Measurements from ENCODE around the gene PLCB4.
A peak's percentile ranks its signal among the peaks of the same experiment; 100 is the strongest.

Gene PLCB4

GRCh38 chr20:9148291-9148690, 79.4 kb downstream of the PLCB4 start:
- H2BK12ac ChIP-seq (ENCODE audit: low read length in 2 of 2) = no peak overlapping the region
- H3K4me3 ChIP-seq (ENCODE audit: insufficient read depth in 1 of 2, low read depth in 1 of 2, low read length in 2 of 2) = no peak overlapping the region
- H3K4me2 ChIP-seq (ENCODE audit: low read length, poor library complexity, severe bottlenecking) = no peak overlapping the region
- peak overlapping the region; percentile 68 for H3K27ac ChIP-seq (ENCODE audit: low read length, poor library complexity, severe bottlenecking)
- no peak overlapping the region for H3K9ac ChIP-seq (ENCODE audit: low read length)
- peaks cover 0 to 8% of the 10 kb centered on the region in 2 experiments for H3K36me3 ChIP-seq (ENCODE audit: control insufficient read depth in 1 of 2, insufficient read depth in 2 of 2, low read depth in 1 of 2, low read length in 2 of 2)
- H3K14ac ChIP-seq (ENCODE audit: low read length in 2 of 2) = no peak overlapping the region
- H3K4ac ChIP-seq (ENCODE audit: low read depth in 1 of 2, low read length in 2 of 2) = no peak overlapping the region
- peaks cover 11% of the 10 kb centered on the region for H3K79me1 ChIP-seq (replicated peaks; ENCODE audit: low read length, poor library complexity, severe bottlenecking)
- H3K4me1 ChIP-seq (ENCODE audit: control insufficient read depth, insufficient read depth, low read depth, low read length) = peaks cover 6% of the 10 kb centered on the region
- H2AK5ac ChIP-seq (ENCODE audit: low read length, severe bottlenecking) = no peak overlapping the region
- no peak overlapping the region for H2BK15ac ChIP-seq (ENCODE audit: low read depth, poor library complexity, severe bottlenecking)
- no peak overlapping the region for H3K23ac ChIP-seq (ENCODE audit: low read length in 2 of 2)
- H3K18ac ChIP-seq (ENCODE audit: low read depth in 1 of 2, low read length in 2 of 2) = no peak overlapping the region
- no peak overlapping the region for H4K8ac ChIP-seq (ENCODE audit: low read length)
- no peak overlapping the region for H2AFZ ChIP-seq (ENCODE audit: low read depth, low read length)
- no peak overlapping the region for H2BK5ac ChIP-seq (ENCODE audit: low read depth, low read length, poor library complexity, severe bottlenecking)
- 100% methylated on average over 1 of the region's 3 CpGs for WGBS
- no peak overlapping the region for H2BK120ac ChIP-seq (ENCODE audit: low read depth, low read length)
- no peak overlapping the region for H4K91ac ChIP-seq (ENCODE audit: low read length)
- H3K27me3 ChIP-seq (ENCODE audit: control insufficient read depth in 1 of 2, insufficient read depth in 1 of 2, low read length in 2 of 2) = no peaks in the 10 kb centered on the region
- no peak for DNase-seq
- H3K9me3 ChIP-seq (ENCODE audit: control insufficient read depth, low read length) = no peaks in the 10 kb centered on the region

GRCh38 chr20:9149087-9149486, 80.2 kb downstream of the PLCB4 start:
- Histone ChIP-seq H3K9me3 (ENCODE audit: control insufficient read depth, low read length) (no peaks in the 10 kb centered on the region), H3K4me3 (ENCODE audit: insufficient read depth in 1 of 2, low read depth in 1 of 2, low read length in 2 of 2) (no peak overlapping the region)
- 95% methylated on average over 3 of the region's 3 CpGs for WGBS

GRCh38 chr20:9149796-9150195, 80.9 kb downstream of the PLCB4 start:
- H3K36me3 ChIP-seq (ENCODE audit: control insufficient read depth in 1 of 2, insufficient read depth in 2 of 2, low read depth in 1 of 2, low read length in 2 of 2) = peaks cover 0 to 8% of the 10 kb centered on the region in 2 experiments
- peaks cover 14% of the 10 kb centered on the region for H3K79me1 ChIP-seq (replicated peaks; ENCODE audit: low read length, poor library complexity, severe bottlenecking)
- H3K18ac ChIP-seq (ENCODE audit: low read depth in 1 of 2, low read length in 2 of 2) = no peak overlapping the region
- H3K4me2 ChIP-seq (ENCODE audit: low read length, poor library complexity, severe bottlenecking) = no peak overlapping the region
- H3K4me1 ChIP-seq (ENCODE audit: control insufficient read depth, insufficient read depth, low read depth, low read length) = peaks cover 6% of the 10 kb centered on the region
- no peak overlapping the region for H3K4ac ChIP-seq (ENCODE audit: low read depth in 1 of 2, low read length in 2 of 2)
- 86% methylated on average over 4 of the region's 4 CpGs for WGBS
- H2AK5ac ChIP-seq (ENCODE audit: low read length, severe bottlenecking) = no peak overlapping the region
- no peak overlapping the region for H2BK120ac ChIP-seq (ENCODE audit: low read depth, low read length)
- H3K14ac ChIP-seq (ENCODE audit: low read length in 2 of 2) = no peak overlapping the region
- H3K4me3 ChIP-seq (ENCODE audit: insufficient read depth in 1 of 2, low read depth in 1 of 2, low read length in 2 of 2) = no peak overlapping the region
- no peak overlapping the region for H4K91ac ChIP-seq (ENCODE audit: low read length)
- H3K27me3 ChIP-seq (ENCODE audit: control insufficient read depth in 1 of 2, insufficient read depth in 1 of 2, low read length in 2 of 2) = no peaks in the 10 kb centered on the region
- H2AFZ ChIP-seq (ENCODE audit: low read depth, low read length) = no peak overlapping the region
- H2BK15ac ChIP-seq (ENCODE audit: low read depth, poor library complexity, severe bottlenecking) = no peak overlapping the region
- H3K27ac ChIP-seq (ENCODE audit: low read length, poor library complexity, severe bottlenecking) = no peak overlapping the region
- no peak overlapping the region for H3K9ac ChIP-seq (ENCODE audit: low read length)
- DNase-seq = no peak
- H3K23ac ChIP-seq (ENCODE audit: low read length in 2 of 2) = no peak overlapping the region
- no peaks in the 10 kb centered on the region for H3K9me3 ChIP-seq (ENCODE audit: control insufficient read depth, low read length)
- no peak overlapping the region for H4K8ac ChIP-seq (ENCODE audit: low read length)
- H2BK5ac ChIP-seq (ENCODE audit: low read depth, low read length, poor library complexity, severe bottlenecking) = no peak overlapping the region
- no peak overlapping the region for H2BK12ac ChIP-seq (ENCODE audit: low read length in 2 of 2)

More at GRCh38 chr20:9149087-9149486, 80.2 kb downstream of the PLCB4 start:
- Histone ChIP-seq H3K27me3 (ENCODE audit: control insufficient read depth in 1 of 2, insufficient read depth in 1 of 2, low read length in 2 of 2) (no peaks in the 10 kb centered on the region), H3K4me1 (ENCODE audit: control insufficient read depth, insufficient read depth, low read depth, low read length) (peaks cover 6% of the 10 kb centered on the region), H3K4me2 (ENCODE audit: low read length, poor library complexity, severe bottlenecking) (no peak overlapping the region), H3K79me1 (replicated peaks; ENCODE audit: low read length, poor library complexity, severe bottlenecking) (peaks cover 13% of the 10 kb centered on the region), H2AFZ (ENCODE audit: low read depth, low read length) (no peak overlapping the region), H2AK5ac (ENCODE audit: low read length, severe bottlenecking) (peak overlapping the region; percentile 26), H2BK120ac (ENCODE audit: low read depth, low read length) (no peak overlapping the region), H4K91ac (ENCODE audit: low read length) (no peak overlapping the region), H3K23ac (ENCODE audit: low read length in 2 of 2) (no peak overlapping the region), H3K9ac (ENCODE audit: low read length) (no peak overlapping the region), H3K36me3 (ENCODE audit: control insufficient read depth in 1 of 2, insufficient read depth in 2 of 2, low read depth in 1 of 2, low read length in 2 of 2) (peaks cover 0 to 8% of the 10 kb centered on the region in 2 experiments), H2BK12ac (ENCODE audit: low read length in 2 of 2) (no peak overlapping the region), H4K8ac (ENCODE audit: low read length) (no peak overlapping the region), H3K14ac (ENCODE audit: low read length in 2 of 2) (no peak overlapping the region), H2BK15ac (ENCODE audit: low read depth, poor library complexity, severe bottlenecking) (no peak overlapping the region), H3K18ac (ENCODE audit: low read depth in 1 of 2, low read length in 2 of 2) (no peak overlapping the region), H3K27ac (ENCODE audit: low read length, poor library complexity, severe bottlenecking) (no peak overlapping the region), H2BK5ac (ENCODE audit: low read depth, low read length, poor library complexity, severe bottlenecking) (no peak overlapping the region), H3K4ac (ENCODE audit: low read depth in 1 of 2, low read length in 2 of 2) (no peak overlapping the region)
- no peak for DNase-seq

GRCh38 chr20:9150679-9151078, 81.8 kb downstream of the PLCB4 start:
- no peaks in the 10 kb centered on the region for H3K9me3 ChIP-seq (ENCODE audit: control insufficient read depth, low read length)
- H2BK15ac ChIP-seq (ENCODE audit: low read depth, poor library complexity, severe bottlenecking) = no peak overlapping the region
- no peak overlapping the region for H2AK5ac ChIP-seq (ENCODE audit: low read length, severe bottlenecking)
- no peak overlapping the region for H4K8ac ChIP-seq (ENCODE audit: low read length)
- peaks cover 0 to 8% of the 10 kb centered on the region in 2 experiments for H3K36me3 ChIP-seq (ENCODE audit: control insufficient read depth in 1 of 2, insufficient read depth in 2 of 2, low read depth in 1 of 2, low read length in 2 of 2)
- peaks cover 6% of the 10 kb centered on the region for H3K4me1 ChIP-seq (ENCODE audit: control insufficient read depth, insufficient read depth, low read depth, low read length)
- H3K4me3 ChIP-seq (ENCODE audit: insufficient read depth in 1 of 2, low read depth in 1 of 2, low read length in 2 of 2) = no peak overlapping the region
- no peak overlapping the region for H2AFZ ChIP-seq (ENCODE audit: low read depth, low read length)
- peaks cover 14% of the 10 kb centered on the region for H3K79me1 ChIP-seq (replicated peaks; ENCODE audit: low read length, poor library complexity, severe bottlenecking)
- no peak overlapping the region for H2BK12ac ChIP-seq (ENCODE audit: low read length in 2 of 2)
- H3K27ac ChIP-seq (ENCODE audit: low read length, poor library complexity, severe bottlenecking) = peak overlapping the region; percentile 18
- no peak overlapping the region for H3K4me2 ChIP-seq (ENCODE audit: low read length, poor library complexity, severe bottlenecking)
- H2BK5ac ChIP-seq (ENCODE audit: low read depth, low read length, poor library complexity, severe bottlenecking) = no peak overlapping the region
- no peak overlapping the region for H2BK120ac ChIP-seq (ENCODE audit: low read depth, low read length)
- no peak overlapping the region for H3K4ac ChIP-seq (ENCODE audit: low read depth in 1 of 2, low read length in 2 of 2)
- 100% methylated on average over 3 of the region's 3 CpGs for WGBS
- H3K14ac ChIP-seq (ENCODE audit: low read length in 2 of 2) = no peak overlapping the region
- H4K91ac ChIP-seq (ENCODE audit: low read length) = no peak overlapping the region
- H3K9ac ChIP-seq (ENCODE audit: low read length) = no peak overlapping the region
- H3K18ac ChIP-seq (ENCODE audit: low read depth in 1 of 2, low read length in 2 of 2) = no peak overlapping the region
- no peaks in the 10 kb centered on the region for H3K27me3 ChIP-seq (ENCODE audit: control insufficient read depth in 1 of 2, insufficient read depth in 1 of 2, low read length in 2 of 2)
- H3K23ac ChIP-seq (ENCODE audit: low read length in 2 of 2) = no peak overlapping the region
- no peak for DNase-seq
